PC-3 (cell line): ENCODE measurements around the gene DCP2. TPM values are rescaled to one million over a fixed set of nuclear protein-coding genes. Genes with fewer than 3 reads are reported as not detected.

ENCODE experiments used
- ATAC-seq: fragments of 200-7000 bp; cut with Tn5 transposase; 2 replicates; pipeline ENCODE4 v1.9.1; 2020; ENCODE audit warnings: mild to moderate bottlenecking, moderate library complexity
- BruUV-seq: library from RNA; stranded (reverse); fragments of 400-500 nt; replicated peaks from 2 replicates; lab custom pipeline; 2021; lab: Mats Ljungman, UMichigan
- CTCF ChIA-PET: fragments of 300-600 bp; sonication (Branson Sonifier 250); formaldehyde crosslinking; loops from one replicate; lab custom pipeline; 2022; ENCODE audit warnings: antibody characterized with exemption; lab: Charles Lee
- POLR2A ChIA-PET: fragments of 300-600 bp; sonication (Branson Sonifier 250); formaldehyde crosslinking; loops from one replicate; lab custom pipeline; 2022; ENCODE audit warnings: antibody characterized with exemption; ENCODE audit not compliant: unreplicated experiment; lab: Charles Lee
- DNase-seq: peaks from one replicate; pipeline ENCODE4 v3.0.0-alpha.2; 2015
- H2AFZ ChIP-seq: fragments of 300-600 bp; sonication (generic); 2 replicates; pipeline ENCODE4 v1.6.0; 2016; ENCODE audit warnings: antibody characterized with exemption, low read length
- H3F3A ChIP-seq: fragments of 300-600 bp; sonication (generic); one replicate; pipeline ENCODE4 v1.6.0; 2017; ENCODE audit warnings: antibody characterized with exemption, low read length, control low read depth, mild to moderate bottlenecking; ENCODE audit not compliant: unreplicated experiment
- H3K27ac ChIP-seq: fragments of 300-600 bp; sonication (generic); 2 replicates; pipeline ENCODE4 v1.5.1; 2016; ENCODE audit warnings: mild to moderate bottlenecking, low read length
- H3K27me3 ChIP-seq: fragments of 300-600 bp; sonication (generic); 2 replicates; pipeline ENCODE4 v1.6.1; 2016; ENCODE audit warnings: low read length, mixed read lengths
- H3K36me3 ChIP-seq: fragments of 300-600 bp; sonication (generic); 2 replicates; pipeline ENCODE4 v1.6.1; 2016; ENCODE audit warnings: low read depth, mixed run types, low read length, mixed read lengths
- H3K4me1 ChIP-seq: fragments of 300-600 bp; sonication (generic); 2 replicates; pipeline ENCODE4 v1.5.1; 2016; ENCODE audit warnings: low read length; ENCODE audit not compliant: insufficient read depth
- H3K4me2 ChIP-seq: fragments of 300-600 bp; sonication (generic); 2 replicates; pipeline ENCODE4 v1.6.0; 2016; ENCODE audit warnings: low read length
- H3K4me3 ChIP-seq: fragments of 300-600 bp; sonication (generic); 2 replicates; pipeline ENCODE4 v1.5.1; 2016; ENCODE audit warnings: mild to moderate bottlenecking, low read length, mixed read lengths
- H3K79me2 ChIP-seq: fragments of 300-600 bp; sonication (generic); 2 replicates; pipeline ENCODE4 v1.6.1; 2017; ENCODE audit warnings: low read length, mixed read lengths
- H3K9ac ChIP-seq: fragments of 300-600 bp; sonication (generic); 2 replicates; pipeline ENCODE4 v1.6.0; 2016; ENCODE audit warnings: mild to moderate bottlenecking, low read length
- H3K9me2 ChIP-seq: fragments of 300-600 bp; sonication (generic); replicated peaks from 2 replicates; pipeline ENCODE4 v1.6.1; 2016; ENCODE audit warnings: mixed run types, low read length, mixed read lengths
- H3K9me3 ChIP-seq: fragments of 300-600 bp; sonication (generic); 2 replicates; pipeline ENCODE4 v1.6.1; 2016; ENCODE audit warnings: low read length, mixed read lengths
- H4K20me1 ChIP-seq: fragments of 300-600 bp; sonication (generic); 2 replicates; pipeline ENCODE4 v1.6.1; 2016; ENCODE audit warnings: low read length, mixed read lengths
- EZH2 ChIP-seq: fragments of 300-600 bp; sonication (generic); IDR thresholded peaks from one replicate; pipeline ENCODE4 v1.6.1; 2017; ENCODE audit warnings: antibody characterized with exemption, mild to moderate bottlenecking, low read length; ENCODE audit not compliant: unreplicated experiment
- EZH2phosphoT487 ChIP-seq: fragments of 300-600 bp; sonication (generic); IDR thresholded peaks from 2 replicates; pipeline ENCODE4 v1.6.1; 2018; ENCODE audit warnings: mild to moderate bottlenecking, antibody characterized with exemption, low read length, borderline replicate concordance
- intact Hi-C: fragments of 100-400 bp; cut with micrococcal nuclease; formaldehyde crosslinking; loops from 2 replicates; pipeline ENCODE4 v1.9.0; 2023
- total RNA-seq: library from RNA; depleted of rRNA; stranded (reverse); fragments of >200 nt; gene quantifications from 2 replicates; pipeline ENCODE4 v1.2.3, GENCODE V29; 2014
- TF ChIP-seq, protein P1 (sequence below): fragments of 300-600 bp; sonication (generic); conservative IDR thresholded peaks from 2 replicates; pipeline ENCODE4 v1.5.1; 2017; ENCODE audit warnings: antibody characterized with exemption, low read depth, mild to moderate bottlenecking, low read length

The DCP2 gene
- total RNA-seq, 1 experiment from 2014 or later: 33.6 TPM

DNA sequence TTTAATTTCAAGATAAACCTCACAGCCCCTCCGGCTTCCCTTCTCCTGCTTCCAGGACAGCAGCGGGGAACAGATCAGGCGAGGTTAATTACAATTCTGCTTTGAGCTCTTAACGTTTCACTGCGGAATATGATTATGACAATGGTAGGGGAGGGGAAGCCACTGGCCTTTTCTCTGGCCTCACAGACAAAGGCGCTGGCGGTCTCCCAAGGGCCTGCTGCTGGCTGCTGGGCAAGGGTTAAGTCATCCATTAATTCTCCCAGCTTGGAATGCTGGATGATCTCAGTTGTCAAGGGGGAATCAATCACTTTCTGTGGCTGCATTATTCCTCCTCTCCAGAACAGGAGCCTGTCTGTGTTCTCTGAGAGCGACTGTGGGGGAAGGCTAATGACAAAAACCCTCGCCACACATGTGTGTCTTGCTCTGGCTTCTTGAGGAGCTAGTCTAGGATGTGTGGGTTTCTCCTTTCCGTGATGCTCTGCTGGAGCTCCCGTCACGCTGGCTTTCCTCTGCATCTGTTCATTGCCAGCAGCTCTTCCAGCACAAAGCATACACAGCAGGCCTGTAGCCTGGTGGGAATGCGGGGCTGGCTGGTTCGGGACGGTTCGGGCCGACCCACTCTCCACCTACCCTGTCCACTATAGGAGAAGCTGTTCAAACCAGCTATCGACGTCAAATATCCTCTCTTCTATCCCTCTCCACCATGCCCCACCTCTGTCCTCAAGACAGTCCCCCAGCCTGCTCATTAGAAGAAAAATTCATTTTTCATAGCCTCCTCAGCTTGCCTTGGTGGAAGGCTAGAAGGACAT is 82.8 kb downstream of the DCP2 start:
- Histone ChIP-seq H3K9me3 (no peaks in the 10 kb centered on the region), H3K9me2 (no peaks in the 10 kb centered on the region), H3K36me3 (no peaks in the 10 kb centered on the region), H3F3A (no peaks in the 10 kb centered on the region), H4K20me1 (no peaks in the 10 kb centered on the region), H3K9ac (no peak overlapping the region), H3K79me2 (no peaks in the 10 kb centered on the region), H3K4me3 (no peak overlapping the region), H3K4me1 (peaks cover 17% of the 10 kb centered on the region), H3K27ac (no peak overlapping the region), H3K27me3 (no peaks in the 10 kb centered on the region), H2AFZ (no peak overlapping the region), H3K4me2 (no peak overlapping the region)
- no peak for DNase-seq
- no TSS peak for BruUV-seq
- POLR2A ChIA-PET: interaction anchor here (0.5 kb wide), 1 partner anchor 107 kb away, joined by 4 read pairs; no protein-coding TSS in a partner anchor
- CTCF ChIA-PET: no interaction called here
- no peak for ATAC-seq
- intact Hi-C loops: no loop called here
- no peak for TF ChIP-seq EZH2phosphoT487
- TF ChIP-seq EZH2: no peak
- TF ChIP-seq, protein P1, sequence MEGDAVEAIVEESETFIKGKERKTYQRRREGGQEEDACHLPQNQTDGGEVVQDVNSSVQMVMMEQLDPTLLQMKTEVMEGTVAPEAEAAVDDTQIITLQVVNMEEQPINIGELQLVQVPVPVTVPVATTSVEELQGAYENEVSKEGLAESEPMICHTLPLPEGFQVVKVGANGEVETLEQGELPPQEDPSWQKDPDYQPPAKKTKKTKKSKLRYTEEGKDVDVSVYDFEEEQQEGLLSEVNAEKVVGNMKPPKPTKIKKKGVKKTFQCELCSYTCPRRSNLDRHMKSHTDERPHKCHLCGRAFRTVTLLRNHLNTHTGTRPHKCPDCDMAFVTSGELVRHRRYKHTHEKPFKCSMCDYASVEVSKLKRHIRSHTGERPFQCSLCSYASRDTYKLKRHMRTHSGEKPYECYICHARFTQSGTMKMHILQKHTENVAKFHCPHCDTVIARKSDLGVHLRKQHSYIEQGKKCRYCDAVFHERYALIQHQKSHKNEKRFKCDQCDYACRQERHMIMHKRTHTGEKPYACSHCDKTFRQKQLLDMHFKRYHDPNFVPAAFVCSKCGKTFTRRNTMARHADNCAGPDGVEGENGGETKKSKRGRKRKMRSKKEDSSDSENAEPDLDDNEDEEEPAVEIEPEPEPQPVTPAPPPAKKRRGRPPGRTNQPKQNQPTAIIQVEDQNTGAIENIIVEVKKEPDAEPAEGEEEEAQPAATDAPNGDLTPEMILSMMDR: no peak

GRCh38 chr5:113060408-113061025 is 83.9 kb downstream of the DCP2 start:
- Histone ChIP-seq H3K79me2 (no peaks in the 10 kb centered on the region), H3K4me3 (no peak overlapping the region), H4K20me1 (no peaks in the 10 kb centered on the region), H3K9ac (no peak overlapping the region), H3K27me3 (no peaks in the 10 kb centered on the region), H3K9me3 (no peaks in the 10 kb centered on the region), H2AFZ (no peak overlapping the region), H3K4me2 (no peak overlapping the region), H3K36me3 (no peaks in the 10 kb centered on the region), H3K9me2 (no peaks in the 10 kb centered on the region), H3F3A (no peaks in the 10 kb centered on the region), H3K4me1 (peaks cover 19% of the 10 kb centered on the region), H3K27ac (no peak overlapping the region)
- no peak for TF ChIP-seq EZH2
- no peak for TF ChIP-seq EZH2phosphoT487
- TF ChIP-seq, protein P1: no peak
- POLR2A ChIA-PET: no interaction called here
- no peak for DNase-seq
- CTCF ChIA-PET: no interaction called here
- no TSS peak for BruUV-seq
- intact Hi-C loops: no loop called here
- no peak for ATAC-seq
